Retinal pigment epithelial cell (primary cell): Measurements from ENCODE around the gene RNU6-8.

ENCODE experiments used
- DNase-seq: peaks from one replicate; pipeline ENCODE4 v3.0.0-alpha.2; 2010; ENCODE audit warnings: low read depth
- H3K4me3 ChIP-seq: 2 replicates; pipeline ENCODE4 v1.5.1; 2011; ENCODE audit warnings: mild to moderate bottlenecking, low read length, control low read depth, moderate library complexity
- TF ChIP-seq, protein P1 (sequence below): conservative IDR thresholded peaks from 2 replicates; pipeline ENCODE4 v1.5.1; 2011; ENCODE audit warnings: low read depth, low read length, control low read depth, inconsistent platforms

Gene RNU6-8

DNA sequence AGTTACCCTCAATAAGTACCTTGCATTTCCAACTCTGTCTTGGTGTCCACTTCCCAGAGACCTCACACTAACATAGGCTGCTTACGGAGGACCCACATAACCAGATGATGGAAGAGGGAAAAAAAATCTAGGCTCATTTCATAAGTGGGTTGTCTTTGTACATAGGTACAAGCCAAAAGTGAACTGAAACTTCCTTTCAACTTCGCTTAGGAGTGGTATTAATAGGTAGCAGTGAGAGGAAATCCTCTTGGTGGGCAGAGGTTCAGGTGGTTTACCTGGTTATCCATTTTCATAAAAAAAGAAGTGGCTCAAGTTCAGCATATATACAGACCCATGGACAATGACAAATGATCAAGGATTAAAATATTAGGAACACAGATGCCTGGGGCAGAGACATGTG is 37.0 kb downstream of the RNU6-8 start:
- TF ChIP-seq, protein P1, sequence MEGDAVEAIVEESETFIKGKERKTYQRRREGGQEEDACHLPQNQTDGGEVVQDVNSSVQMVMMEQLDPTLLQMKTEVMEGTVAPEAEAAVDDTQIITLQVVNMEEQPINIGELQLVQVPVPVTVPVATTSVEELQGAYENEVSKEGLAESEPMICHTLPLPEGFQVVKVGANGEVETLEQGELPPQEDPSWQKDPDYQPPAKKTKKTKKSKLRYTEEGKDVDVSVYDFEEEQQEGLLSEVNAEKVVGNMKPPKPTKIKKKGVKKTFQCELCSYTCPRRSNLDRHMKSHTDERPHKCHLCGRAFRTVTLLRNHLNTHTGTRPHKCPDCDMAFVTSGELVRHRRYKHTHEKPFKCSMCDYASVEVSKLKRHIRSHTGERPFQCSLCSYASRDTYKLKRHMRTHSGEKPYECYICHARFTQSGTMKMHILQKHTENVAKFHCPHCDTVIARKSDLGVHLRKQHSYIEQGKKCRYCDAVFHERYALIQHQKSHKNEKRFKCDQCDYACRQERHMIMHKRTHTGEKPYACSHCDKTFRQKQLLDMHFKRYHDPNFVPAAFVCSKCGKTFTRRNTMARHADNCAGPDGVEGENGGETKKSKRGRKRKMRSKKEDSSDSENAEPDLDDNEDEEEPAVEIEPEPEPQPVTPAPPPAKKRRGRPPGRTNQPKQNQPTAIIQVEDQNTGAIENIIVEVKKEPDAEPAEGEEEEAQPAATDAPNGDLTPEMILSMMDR = no peak
- no peak for DNase-seq
- no peak overlapping the region for H3K4me3 ChIP-seq
